Fibroblast of peridontal ligament (primary cell): ENCODE results near the gene ELF2.
"Not testable (repeated sequence)": the region's sequence is repeated elsewhere in the genome, so short reads cannot be mapped to it uniquely, and the experiment has no call there.

Experiments
- DNase-seq: peaks from one replicate; pipeline ENCODE4 v3.0.0-alpha.2; 2010; ENCODE audit errors: extremely low read depth

ELF2 gene

DNA sequence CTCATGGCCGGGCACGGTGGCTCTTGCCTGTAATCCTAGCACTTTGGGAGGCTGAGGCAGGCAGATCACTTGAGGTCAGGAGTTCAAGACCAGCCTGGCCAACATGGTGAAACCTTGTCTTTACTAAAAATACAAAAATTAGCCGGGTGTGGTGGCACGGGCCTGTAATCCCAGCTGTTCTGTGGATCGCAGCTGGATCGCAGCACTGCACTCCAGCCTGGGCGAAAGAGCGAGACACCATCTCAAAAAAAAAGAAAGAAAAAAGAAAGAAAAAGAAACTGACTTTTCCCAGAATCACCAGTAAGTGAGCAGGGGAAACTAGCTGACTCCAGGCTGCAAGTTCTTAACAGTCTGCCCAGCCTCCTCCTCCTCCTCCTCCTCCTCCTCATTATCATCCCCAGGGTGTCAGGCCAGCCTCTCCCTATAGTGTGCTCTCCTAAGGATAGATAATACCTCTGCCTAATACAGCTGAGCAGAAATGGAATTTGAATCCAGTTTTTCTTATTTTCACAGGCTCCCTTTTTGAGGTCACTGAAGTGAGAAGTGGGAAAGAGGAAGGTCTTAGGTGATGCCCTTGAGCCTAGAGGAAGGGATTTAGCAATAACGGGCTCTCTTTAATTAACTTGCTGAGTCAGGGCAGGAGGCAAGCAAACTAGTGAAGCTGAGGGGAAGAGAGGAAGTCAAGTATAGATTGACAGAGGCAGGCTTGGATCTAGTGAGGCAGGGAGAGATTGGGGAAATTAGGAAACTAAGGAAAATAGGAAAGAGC is 11.8 kb upstream of the ELF2 start:
- no peak for DNase-seq

DNA sequence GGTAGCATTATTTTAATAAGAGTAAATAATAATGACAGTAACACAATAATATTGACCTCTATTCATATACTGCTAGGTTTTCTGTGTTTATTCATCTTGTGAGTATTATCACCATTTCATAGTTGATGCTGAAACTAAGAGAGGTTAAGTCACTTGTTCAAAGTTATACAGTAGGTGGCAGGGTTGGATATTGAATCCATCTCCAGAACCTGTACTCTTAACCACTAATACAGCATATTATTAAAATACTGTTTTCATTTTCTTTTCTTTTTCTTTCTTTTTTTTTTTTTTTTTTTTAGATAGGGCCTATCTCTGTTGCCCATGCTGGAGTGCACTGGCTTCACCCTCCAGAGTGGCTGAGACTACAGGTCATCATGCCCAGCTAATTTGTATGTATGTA is 7.1 kb upstream of the ELF2 start:
- DNase-seq = peak; percentile 76

DNA sequence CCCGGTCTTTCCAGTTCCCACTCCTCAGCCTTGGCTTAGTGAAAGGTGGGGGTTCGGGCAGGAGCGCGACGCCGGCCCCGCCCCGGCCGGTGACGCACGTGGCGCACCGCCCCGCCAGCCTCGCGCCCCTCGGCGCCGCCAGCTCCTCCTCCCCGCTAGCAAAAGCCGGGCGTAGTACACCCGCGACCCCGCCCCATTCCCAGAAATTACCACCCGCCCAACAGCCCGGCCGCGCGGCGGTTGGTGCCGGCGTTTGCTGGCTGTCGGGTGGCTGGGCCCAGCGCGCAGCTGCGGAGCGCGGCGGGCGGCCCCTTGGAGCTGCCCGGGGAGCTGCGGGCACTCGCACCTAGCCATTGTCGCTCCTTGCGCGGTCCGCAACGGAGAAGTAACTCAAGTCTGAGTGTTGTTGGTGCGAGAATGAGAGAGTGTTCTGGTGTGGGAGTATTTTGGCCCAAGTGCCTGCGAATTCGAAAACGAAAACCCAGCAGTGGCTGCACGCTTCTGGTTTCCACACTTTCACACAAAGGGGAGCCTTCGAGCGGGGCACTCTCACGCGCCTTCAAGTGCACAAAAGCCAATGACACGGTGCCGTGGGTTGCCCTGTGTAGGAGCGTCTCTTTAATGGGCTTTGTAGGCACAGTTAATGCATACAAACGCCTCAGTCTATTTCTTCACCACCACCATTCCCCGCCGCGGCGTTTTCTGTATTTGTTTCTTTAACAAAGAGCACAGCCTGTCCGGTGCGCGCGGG is 1.0 kb upstream of the ELF2 start:
- peak; percentile 90 for DNase-seq

DNA sequence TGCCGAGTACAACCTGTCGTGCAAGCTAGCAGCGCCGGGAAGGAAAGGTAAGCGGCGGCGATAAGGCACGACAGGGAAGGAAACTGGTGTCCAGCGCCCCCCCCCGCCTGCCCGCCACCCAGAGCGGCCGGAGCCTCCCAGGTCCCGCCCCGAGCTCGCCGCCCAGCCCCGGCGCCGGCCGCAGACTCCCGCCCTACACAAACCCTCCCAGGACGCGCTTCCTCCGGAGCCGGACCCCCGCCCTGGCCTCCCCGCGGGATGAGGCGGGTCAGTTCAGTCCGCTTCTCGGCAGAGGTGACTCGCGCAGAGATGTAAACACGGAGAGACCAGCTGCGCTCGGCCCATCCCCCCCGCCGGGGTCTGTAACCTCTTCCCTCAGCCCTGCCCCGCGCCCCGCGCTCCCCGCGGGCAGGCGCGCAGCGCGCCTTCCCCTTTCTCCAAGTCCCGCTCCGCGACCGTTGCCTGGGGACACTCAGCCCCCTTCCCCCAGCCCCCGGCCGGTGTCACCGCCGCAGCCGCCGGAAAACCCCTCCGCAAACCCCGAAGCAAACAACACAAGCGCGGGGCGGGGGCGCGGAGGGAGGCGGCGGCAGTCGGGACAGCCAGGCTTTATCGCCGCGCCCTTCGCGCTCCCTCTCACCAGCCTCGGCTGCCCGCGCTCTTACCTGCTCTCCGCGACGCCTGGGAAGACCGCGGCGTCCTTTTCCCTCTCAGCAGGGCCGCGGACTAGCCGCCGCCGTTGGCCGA is 543 bp downstream of the ELF2 start:
- peak; percentile 61 for DNase-seq

DNA sequence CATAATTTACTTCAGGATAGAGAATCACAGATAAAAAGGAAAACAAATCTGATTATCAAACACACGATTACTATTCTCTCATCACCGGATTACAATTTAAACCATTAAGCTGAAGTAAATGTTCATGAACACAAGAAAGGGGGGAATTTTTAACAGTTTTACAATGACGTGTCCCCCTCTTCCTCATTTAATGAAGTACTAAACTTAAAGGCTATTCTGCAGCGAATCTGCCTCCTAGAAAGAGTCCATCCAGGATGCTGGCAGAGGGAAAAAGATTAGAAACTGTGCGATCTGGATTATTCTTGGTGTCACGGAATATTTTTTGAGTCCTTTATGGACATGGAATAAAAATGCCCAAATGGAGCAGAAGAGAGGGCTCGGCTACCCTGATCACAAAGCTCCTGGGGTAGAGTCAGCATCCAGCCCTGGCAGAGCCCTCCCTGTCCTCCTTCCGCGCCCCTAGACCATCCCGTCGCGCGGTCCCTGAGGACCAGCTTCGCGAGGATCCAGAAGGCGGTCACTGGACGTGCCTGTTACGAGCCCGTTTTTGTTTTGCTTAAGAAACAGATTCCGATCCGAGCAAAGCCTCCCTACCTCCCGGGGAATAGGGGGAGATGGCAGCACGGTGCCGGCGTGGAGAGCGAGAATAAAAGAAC is 1.2 kb downstream of the ELF2 start:
- peak; percentile 37 for DNase-seq

DNA sequence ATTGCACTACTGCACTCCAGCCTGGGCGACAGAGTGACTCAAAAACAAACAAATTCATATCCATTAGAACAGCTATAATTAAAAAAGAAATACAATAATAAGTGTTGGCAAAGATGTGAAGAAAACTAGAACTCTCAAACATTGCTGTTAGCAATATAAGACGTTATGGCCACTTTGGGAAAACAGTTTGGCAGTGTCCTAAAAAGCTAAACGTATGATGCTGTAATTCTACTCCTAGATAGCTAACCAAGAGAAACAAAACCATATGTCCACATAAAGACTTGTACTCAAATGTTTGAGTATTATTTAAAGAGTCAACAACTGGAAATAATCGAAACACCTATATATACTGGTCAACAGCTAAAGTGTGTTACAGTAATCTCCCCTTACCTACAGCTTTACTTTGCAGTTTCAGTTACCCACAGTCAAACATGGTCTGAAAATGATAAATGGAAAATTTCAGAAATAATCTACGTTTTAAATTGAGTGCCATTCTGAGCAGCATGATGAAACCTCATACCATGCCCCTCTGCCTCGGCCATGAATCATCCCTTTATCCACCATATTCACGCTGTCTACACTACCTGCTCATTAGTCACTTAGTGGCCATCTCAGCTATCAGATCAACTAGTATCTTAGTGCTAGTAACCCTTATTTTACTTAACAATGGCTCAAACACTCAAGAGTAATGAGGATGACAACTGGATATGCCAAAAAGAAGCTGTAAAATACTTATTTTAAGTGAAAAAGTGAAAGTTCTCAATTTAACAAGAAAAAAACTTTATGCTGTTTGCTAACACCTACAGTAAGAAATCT is 4.9 kb downstream of the ELF2 start:
- peak; percentile 79 for DNase-seq

DNA sequence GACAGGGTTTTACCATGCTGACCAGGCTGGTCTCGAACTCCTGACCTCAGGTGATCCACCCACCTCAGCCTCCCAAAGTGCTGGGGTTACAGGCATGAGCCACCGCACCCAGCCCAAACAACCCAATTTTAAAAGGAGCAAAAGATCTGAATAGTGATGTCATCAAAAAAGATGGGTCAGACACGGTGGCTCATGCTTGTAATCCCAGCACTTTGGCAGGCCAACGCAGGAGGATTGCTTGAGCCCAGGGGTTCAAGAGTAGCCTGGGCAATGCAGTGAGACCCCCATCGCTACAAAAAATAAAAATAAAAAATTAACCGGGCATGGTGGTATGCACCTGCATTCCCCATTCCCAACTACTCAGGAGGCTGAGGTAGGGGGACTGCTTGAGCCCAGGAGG is 6.1 kb downstream of the ELF2 start:
- no peak for DNase-seq

DNA sequence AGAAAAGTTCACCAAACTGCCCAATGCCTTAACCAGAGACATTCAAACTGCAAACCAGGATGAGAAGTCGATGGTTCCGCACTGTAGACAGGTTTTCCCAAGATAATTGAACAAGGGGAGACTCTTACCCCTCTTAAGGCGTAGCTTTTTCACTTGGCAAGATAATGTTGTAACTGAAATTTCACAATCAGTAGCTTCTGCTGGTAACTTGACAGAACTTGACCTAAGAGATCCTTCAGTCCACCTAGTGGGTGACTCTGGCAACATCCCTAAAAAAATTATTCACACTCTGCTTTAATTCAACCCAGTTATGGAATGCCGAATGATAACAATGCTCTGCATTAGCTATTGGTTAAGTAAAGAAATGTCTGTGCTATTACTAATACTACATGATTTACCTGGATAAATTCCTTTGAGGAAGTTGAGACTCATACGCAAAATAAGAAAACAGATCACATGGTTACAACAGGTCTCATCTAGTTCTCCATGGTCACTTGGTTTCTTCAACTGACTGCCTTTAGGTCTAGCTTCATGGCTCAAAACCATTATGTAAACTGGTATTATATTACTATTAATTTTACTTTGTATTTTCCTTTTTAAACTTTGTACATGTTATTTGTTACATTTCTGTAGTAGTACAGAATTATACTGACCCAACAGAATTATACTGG is 9.1 kb downstream of the ELF2 start:
- peak; percentile 67 for DNase-seq

DNA sequence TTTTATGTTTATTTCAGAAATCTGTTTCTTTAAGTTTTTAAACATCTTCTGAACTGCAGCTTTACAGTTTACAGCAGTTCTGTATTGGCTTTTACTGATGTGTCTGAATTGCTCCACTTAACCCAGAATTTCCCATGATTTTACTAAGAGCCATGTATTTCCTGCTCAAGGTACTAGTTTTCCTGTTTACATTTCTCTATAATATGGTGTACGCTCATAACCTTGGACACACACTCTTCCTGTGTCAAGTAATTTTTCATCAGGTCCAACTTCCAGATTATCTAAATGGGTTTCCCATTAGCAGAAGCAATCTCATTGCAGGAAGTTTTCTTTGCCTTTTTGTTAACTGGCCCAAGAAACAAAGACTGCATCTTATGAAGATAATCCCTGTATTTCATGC is 12.3 kb downstream of the ELF2 start:
- DNase-seq = no peak

DNA sequence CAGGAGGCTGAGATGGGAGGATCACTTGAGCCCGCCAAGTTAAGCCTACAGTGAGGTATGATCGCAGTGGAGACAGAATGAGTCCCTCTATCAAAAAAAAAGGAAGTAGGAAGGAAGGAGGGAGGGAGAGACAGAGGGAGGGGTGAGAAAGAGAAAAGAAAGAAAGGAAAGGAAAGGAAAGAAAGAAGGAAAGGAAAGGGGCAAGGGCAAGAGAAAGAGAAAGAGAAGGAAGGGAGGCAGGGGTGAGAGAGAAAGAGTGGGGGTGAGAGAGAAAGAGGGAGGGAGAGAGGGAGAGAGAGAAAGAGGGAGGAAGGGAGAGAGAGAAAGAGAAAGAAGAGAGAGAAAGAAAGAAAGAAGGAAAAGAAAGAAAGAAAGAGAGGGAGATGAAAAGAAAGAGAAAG is 13.2 kb downstream of the ELF2 start:
- no peak for DNase-seq

DNA sequence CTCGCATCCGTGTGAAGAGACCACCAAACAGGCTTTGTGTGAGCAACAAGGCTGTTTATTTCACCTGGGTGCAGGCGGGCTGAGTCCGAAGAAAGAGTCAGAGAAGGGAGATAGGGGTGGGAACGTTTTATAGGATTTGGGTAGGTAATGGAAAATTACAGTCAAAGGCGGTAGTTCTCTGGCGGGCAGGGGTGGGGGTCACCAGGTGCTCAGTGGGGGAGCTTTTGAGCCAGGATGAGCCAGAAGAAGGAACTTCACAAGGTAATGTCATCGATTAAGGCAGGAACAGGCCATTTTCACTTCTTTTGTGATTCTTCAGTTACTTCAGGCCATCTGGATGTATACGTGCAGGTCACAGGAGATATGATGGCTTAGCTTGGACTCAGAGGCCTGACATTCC is 19.0 kb downstream of the ELF2 start:
- not testable (repeated sequence) for DNase-seq

DNA sequence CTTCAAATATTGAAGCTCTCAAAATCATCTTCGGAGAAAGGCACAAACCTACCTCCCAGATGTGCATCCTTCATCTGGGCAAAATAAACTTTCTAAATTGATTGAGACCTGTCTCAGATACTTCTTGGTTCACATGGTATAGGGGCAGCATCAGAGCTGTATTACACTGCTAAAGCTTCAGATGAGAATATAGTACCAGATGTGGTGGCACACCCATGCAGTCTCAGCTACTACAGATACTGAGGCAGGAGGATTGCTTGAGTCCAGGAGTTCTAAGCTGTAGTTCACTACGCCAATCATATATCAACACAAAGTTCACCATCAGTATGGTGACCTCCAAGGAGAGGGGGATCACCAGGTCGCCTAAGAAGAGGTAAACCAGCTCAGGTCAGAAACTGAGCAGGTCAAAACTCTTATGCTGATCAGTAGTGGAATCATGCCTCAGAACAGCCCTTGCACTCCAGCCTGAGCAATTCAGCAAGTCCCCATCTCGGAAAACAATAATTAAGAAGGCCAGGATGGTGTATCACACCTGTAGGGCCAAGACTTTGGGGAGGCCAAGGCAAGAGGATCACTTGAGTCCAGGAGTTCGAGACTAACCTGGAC is 22.0 kb downstream of the ELF2 start:
- no peak for DNase-seq

DNA sequence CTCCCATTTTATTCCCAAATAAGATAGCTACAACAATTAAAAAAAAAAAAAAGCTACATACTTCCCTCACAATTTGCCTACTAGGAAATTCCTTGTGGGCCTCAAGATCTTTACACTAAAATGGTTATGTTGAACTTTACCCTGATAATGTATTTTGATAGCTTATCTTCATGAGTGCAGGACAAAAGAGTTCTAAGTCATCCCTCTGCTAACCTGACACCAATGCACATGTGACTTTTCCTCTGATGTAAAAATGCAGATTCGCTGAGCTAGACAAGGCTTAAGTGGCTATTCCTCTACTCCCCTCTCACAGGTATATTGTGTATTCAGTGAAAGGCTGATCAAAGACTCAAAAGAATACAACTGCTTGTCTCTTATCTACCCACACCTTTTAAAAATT is 22.5 kb downstream of the ELF2 start:
- no peak for DNase-seq

DNA sequence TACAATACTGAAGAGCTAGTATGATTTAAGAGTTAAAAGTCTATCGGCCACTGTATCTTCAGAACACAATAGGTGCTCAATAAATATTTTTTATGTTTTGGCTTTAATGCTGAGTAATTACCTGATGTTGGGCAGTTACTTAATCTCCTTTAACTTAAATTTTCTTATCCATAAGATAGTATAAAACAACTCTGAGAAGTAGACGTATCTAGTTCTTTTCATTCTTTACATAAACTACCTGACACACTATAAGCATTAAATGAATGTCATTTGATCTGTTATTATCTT is 22.9 kb downstream of the ELF2 start:
- DNase-seq = no peak

DNA sequence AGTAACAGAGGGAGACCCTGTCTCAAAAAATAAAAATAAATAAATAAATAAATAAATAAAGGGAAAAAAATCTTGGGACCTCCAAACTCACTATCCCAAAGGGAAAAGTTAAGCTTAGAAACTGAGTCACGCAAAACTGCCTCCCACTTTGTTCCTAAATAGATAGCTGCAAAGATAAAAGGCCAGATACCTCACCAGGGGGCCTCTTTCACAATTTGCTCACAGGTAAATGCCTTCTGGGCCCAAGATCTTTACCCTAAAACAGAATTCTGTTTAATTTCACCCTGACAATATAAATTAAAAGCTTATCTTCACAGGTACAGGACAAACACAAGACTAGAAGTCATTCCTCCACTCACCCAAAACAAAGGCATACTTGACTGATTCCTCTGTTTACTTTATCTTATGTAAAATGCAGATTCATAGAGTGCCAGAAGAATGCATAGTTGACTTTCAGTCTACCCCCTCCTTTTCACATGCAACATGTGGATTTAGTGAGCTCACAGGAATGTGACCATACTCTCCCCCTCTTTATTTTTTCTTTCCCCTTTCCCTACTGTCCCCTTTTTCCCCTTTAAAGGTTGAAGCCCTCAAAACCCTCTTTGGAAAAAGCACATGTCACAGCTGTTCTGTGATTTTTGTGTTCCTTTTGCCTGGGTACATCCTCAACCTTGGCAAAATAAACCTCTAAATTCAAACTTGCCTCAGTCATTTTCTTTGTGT is 23.4 kb downstream of the ELF2 start:
- peak; percentile 11 for DNase-seq

DNA sequence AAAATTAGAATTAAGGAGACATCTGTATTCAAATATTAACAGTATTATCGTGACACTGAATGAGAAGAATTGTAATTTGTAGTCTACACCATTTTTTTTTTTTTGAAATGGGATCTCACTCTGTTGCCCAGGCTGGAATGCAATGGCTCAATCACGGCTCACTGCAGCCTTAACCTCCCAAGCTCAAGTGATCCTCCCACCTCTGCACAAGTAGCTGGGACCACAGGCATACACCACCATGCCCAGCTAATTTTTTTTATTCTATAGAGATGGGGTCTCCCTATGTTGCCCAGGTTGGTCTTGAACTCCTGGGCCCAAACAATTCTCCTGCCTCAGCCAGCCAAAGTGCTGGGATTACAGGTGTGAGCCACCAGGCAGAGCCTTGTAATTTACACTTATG is 24.8 kb downstream of the ELF2 start:
- DNase-seq = no peak

DNA sequence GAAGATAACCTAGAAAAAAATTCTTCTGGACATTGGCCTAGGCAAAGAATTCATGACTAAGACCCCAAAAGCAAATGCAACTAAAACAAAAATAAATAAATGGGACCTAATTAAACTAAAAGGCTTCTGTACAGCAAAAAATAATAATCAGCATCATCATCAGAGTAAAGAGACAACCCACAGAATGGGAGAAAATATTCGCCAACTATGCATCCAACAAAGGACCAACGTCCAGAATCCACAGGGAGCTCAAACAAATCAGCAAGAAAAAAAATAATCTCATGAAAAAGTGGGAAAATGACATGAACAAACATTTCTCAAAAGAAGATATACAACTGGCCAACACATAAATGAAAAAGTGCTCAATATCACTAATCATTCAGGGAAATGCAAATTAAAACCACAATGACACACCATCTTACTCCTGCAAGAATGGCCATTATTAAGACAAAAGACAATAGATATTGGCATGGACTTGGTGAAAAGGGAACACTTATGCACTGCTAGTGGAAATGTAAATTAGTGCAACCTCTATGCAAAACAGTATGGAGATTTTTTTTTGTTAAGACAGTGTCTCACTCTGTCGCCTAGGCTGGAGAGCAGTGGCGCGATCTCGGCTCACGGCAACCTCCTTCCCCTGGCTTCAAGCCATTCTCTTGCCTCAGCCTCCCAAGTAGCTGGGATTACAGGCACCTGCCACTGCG is 29.9 kb downstream of the ELF2 start:
- no peak for DNase-seq

DNA sequence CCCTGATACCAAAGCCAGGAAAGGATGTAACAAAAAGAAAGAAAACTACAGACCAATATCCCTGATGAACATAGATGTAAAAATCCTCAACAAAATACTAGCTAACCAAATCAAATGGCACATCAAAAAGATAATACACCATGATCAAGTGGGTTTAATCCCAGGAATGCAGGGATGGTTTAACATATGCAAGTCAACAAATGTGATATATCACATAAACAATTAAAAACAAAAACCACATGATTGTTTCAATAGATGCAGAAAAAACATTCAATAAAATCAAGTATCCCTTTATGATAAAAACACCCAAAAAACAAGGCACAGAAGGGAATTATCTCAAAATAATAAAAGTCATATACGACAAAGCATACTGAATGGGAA is 31.5 kb downstream of the ELF2 start:
- no peak for DNase-seq

DNA sequence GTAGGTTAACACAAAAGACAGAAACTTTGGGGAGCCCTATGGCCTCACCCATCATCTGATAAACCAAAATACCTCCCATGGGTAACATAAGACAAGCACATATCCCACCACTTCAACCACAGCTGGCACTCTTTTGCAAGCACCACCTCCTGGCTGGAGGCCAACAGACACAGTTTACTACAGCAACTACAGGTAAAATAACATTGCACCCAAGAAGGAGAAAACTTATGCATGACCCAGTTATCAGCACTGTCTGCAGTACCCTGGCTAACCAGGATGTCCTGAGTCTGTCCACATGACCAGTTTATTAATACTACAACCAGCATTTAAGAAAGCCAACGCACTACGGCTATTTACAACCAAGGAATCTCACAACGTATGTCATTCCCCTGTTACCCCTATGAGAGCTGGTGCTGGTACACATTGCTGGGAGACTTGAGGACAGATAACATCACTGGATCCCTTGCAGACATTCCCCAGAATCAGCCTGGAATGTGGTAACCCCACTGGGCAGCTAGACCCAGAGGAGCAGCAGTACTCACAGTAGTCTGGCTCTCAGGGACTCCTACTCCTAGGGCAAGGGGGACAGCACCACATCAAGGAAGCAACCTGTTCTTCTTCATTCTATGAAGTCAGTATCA is 32.0 kb downstream of the ELF2 start:
- no peak for DNase-seq
